Measurements from ENCODE around the gene PRPSAP2.

- TF ChIP-seq, protein P1, sequence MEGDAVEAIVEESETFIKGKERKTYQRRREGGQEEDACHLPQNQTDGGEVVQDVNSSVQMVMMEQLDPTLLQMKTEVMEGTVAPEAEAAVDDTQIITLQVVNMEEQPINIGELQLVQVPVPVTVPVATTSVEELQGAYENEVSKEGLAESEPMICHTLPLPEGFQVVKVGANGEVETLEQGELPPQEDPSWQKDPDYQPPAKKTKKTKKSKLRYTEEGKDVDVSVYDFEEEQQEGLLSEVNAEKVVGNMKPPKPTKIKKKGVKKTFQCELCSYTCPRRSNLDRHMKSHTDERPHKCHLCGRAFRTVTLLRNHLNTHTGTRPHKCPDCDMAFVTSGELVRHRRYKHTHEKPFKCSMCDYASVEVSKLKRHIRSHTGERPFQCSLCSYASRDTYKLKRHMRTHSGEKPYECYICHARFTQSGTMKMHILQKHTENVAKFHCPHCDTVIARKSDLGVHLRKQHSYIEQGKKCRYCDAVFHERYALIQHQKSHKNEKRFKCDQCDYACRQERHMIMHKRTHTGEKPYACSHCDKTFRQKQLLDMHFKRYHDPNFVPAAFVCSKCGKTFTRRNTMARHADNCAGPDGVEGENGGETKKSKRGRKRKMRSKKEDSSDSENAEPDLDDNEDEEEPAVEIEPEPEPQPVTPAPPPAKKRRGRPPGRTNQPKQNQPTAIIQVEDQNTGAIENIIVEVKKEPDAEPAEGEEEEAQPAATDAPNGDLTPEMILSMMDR (IDR thresholded peaks at IDR 0.05): no peak
- TF ChIP-seq POLR2A (IDR thresholded peaks at IDR 0.05) (no peak), EP300 (IDR thresholded peaks at IDR 0.05) (no peak)
Measured at GRCh38 chr17:18978050-18978449, 120.1 kb downstream of the PRPSAP2 start.
